Spinal cord (tissue), 10 donors: ENCODE results near the gene TAF5. TPM values are rescaled to one million over a fixed set of nuclear protein-coding genes. Genes with fewer than 3 reads are reported as not detected.
"Not testable (repeated sequence)": the region's sequence is repeated elsewhere in the genome, so short reads cannot be mapped to it uniquely, and the experiment has no call there.

ENCODE experiments used
- DNase-seq, 6 donors: peaks; one replicate each; pipeline versions ENCODE4 v3.0.0 to v3.0.0-alpha.2; 2013 to 2015; ENCODE audit warnings: low spot score in 6 of 6, low read depth in 4 of 6
- H3K27ac ChIP-seq: one replicate; pipeline ENCODE4 v1.5.1; 2013; ENCODE audit warnings: low read depth, low read length, control low read depth
- H3K27me3 ChIP-seq: one replicate; pipeline ENCODE4 v1.6.1; 2013; ENCODE audit warnings: low read length; ENCODE audit not compliant: control insufficient read depth, insufficient read depth
- H3K36me3 ChIP-seq: one replicate; pipeline ENCODE4 v1.6.1; 2013; ENCODE audit warnings: low read length; ENCODE audit not compliant: control insufficient read depth, insufficient read depth
- H3K4me1 ChIP-seq: one replicate; pipeline ENCODE4 v1.6.1; 2013; ENCODE audit warnings: low read length; ENCODE audit not compliant: control insufficient read depth, insufficient read depth
- H3K4me3 ChIP-seq: one replicate; pipeline ENCODE4 v1.5.1; 2013; ENCODE audit warnings: low read depth, low read length, control low read depth
- H3K9me3 ChIP-seq: one replicate; pipeline ENCODE4 v1.6.1; 2013; ENCODE audit warnings: low read length; ENCODE audit not compliant: control insufficient read depth, insufficient read depth
- whole genome bisulfite sequencing: methylation state at CpG from one replicate; pipeline ENCODE4 v1.1.5; 2013; ENCODE audit warnings: missing lambda C conversion rate; ENCODE audit not compliant: insufficient coverage; 5-methylcytosine and 5-hydroxymethylcytosine counted together
- polyA plus RNA-seq, 2 donors: library from polyadenylated mRNA; unstranded; fragments of 120-200 nt; gene quantifications; one replicate each; pipeline ENCODE4 v1.2.1, GENCODE V29; 2013; ENCODE audit not compliant: insufficient read length in 2 of 2
- total RNA-seq, 2 donors: library from RNA; depleted of rRNA in 1 of 2; stranded (reverse); fragments of 120-200 nt in 1 of 2; fragments of >200 nt in 1 of 2; gene quantifications; one replicate each; pipeline versions ENCODE4 v1.2.3 to v1.2.4, GENCODE V29; 2013 to 2014
- donor health status: healthy.

TAF5 gene
- total and polyA plus RNA-seq, 4 donors: 6.0 to 7.3 (median 6.5) TPM

DNA sequence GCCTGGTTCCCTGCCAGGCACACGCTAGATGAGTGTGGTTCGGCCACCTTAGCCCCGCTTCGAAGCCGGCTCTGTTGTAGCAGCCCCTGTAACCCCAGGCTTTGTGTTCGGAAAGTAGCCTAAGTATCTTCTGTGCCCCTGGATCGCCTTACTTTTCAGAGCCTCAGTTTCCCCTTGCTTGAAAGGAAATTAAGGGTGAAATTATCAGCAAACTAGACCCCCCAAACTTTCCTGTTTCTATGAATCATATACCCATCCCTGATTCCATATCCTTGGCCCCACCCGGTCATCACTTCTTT, 29.0 kb downstream of the TAF5 start:
- H3K27me3 ChIP-seq: no peaks in the 10 kb centered on the region
- H3K9me3 ChIP-seq: no peaks in the 10 kb centered on the region
- peaks cover 41% of the 10 kb centered on the region for H3K36me3 ChIP-seq
- DNase-seq: no peak
- H3K4me1 ChIP-seq: peaks cover 18% of the 10 kb centered on the region
- H3K4me3 ChIP-seq: peak overlapping the region; percentile 96
- WGBS: 0% methylated on average over 7 of the region's 8 CpGs
- H3K27ac ChIP-seq: peak overlapping the region; percentile 35

GRCh38 chr10:103397191-103397825, 29.5 kb downstream of the TAF5 start:
- peaks cover 44% of the 10 kb centered on the region for H3K36me3 ChIP-seq
- no peaks in the 10 kb centered on the region for H3K9me3 ChIP-seq
- DNase-seq: no peak
- peaks cover 18% of the 10 kb centered on the region for H3K4me1 ChIP-seq
- no peaks in the 10 kb centered on the region for H3K27me3 ChIP-seq
- no peak overlapping the region for H3K27ac ChIP-seq
- peak overlapping the region; percentile 96 for H3K4me3 ChIP-seq
- WGBS: 67% methylated on average over 14 of the region's 19 CpGs

DNA sequence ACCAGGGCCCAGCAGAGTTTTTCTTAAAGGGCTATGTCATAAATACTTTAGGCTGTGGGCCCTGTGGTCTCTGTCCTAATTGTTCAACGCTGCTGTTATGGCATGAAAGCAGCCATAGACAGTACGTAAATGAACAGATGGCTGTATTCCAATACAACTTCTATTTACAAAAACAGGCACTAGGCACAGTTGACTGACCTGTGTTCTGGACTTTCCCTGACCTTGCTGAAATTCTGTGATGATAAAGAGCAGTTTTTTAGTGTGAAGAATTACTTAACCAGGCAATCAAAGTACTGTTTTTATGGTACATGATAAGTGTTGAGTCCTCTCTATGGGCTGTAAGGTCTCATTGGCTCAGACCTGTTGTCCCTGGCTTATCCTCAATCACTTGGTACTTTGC, 45.8 kb downstream of the TAF5 start:
- WGBS: no CpG with 5 or more reads among the region's 2 CpGs
- Histone ChIP-seq H3K4me1 (no peaks in the 10 kb centered on the region), H3K4me3 (no peak overlapping the region), H3K27ac (no peak overlapping the region), H3K27me3 (no peaks in the 10 kb centered on the region), H3K36me3 (peaks cover 78% of the 10 kb centered on the region), H3K9me3 (no peaks in the 10 kb centered on the region)
- no peak for DNase-seq

DNA sequence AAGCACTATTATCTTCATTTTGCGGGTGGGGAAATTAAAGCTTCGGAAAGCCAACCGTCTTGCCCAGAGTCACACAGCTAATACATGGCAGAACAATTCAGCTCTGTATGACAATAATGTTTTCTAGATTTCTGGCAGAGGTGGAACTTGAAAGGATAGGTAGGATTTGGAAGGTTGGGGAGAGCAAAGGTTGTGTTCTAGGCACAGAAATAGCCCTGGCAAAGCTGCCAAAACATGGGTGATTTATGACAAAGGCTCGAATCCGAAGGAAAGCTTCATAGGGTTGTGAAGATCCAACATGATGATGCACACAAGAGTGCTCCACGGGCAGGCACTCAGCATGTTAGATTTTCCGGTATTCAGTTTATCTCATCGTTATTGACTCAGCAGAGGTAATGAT, 47.8 kb downstream of the TAF5 start:
- Histone ChIP-seq H3K4me3 (no peak overlapping the region), H3K9me3 (no peaks in the 10 kb centered on the region), H3K4me1 (no peaks in the 10 kb centered on the region), H3K36me3 (peaks cover 85% of the 10 kb centered on the region), H3K27me3 (no peaks in the 10 kb centered on the region), H3K27ac (no peak overlapping the region)
- DNase-seq: no peak
- WGBS: 87% methylated on average over 6 of the region's 8 CpGs

- peak; percentile 9 to 89 (median 49) for DNase-seq
- no peak overlapping the region for H3K27ac ChIP-seq
These were observed 48.8 kb downstream of the TAF5 start for GRCh38 chr10:103416436-103417147.

GRCh38 chr10:103417148-103417469, 49.3 kb downstream of the TAF5 start:
- H3K36me3 ChIP-seq: peaks cover 87% of the 10 kb centered on the region
- H3K4me3 ChIP-seq, H3K27ac ChIP-seq, H3K27me3 ChIP-seq, H3K9me3 ChIP-seq, DNase-seq, H3K4me1 ChIP-seq: not testable (repeated sequence)
- no CpG with 5 or more reads among the region's 5 CpGs for WGBS

More at GRCh38 chr10:103416436-103417147, 48.8 kb downstream of the TAF5 start:
- Histone ChIP-seq H3K27me3 (no peaks in the 10 kb centered on the region), H3K36me3 (peaks cover 88% of the 10 kb centered on the region), H3K9me3 (no peaks in the 10 kb centered on the region), H3K4me3 (no peak overlapping the region), H3K4me1 (no peaks in the 10 kb centered on the region)
- 81% methylated on average over 5 of the region's 8 CpGs for whole genome bisulfite sequencing

DNA sequence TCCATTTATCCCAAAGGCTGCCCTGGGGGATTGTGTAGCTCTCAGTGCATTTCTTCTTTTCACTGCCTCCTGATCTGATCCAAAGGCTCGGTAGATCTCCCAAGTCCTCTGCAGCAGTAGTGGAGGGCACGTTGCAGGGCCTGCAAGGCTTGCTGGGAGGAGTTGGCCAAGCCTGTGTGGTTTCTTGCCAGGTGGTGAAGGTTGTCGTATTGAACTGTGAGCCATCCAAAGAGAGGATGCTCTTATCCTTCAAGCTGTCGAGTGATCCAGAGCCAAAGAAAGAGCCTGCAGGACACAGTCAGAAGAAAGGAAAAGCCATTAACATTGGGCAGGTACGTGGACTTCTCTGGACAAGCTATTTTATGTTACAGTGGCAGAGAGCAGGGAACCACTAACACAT, 49.8 kb downstream of the TAF5 start:
- Histone ChIP-seq H3K4me3 (no peak overlapping the region), H3K36me3 (peaks cover 86% of the 10 kb centered on the region), H3K4me1 (no peaks in the 10 kb centered on the region), H3K27me3 (no peaks in the 10 kb centered on the region), H3K27ac (no peak overlapping the region), H3K9me3 (no peaks in the 10 kb centered on the region)
- no peak for DNase-seq
- WGBS: 88% methylated on average over 4 of the region's 5 CpGs

DNA sequence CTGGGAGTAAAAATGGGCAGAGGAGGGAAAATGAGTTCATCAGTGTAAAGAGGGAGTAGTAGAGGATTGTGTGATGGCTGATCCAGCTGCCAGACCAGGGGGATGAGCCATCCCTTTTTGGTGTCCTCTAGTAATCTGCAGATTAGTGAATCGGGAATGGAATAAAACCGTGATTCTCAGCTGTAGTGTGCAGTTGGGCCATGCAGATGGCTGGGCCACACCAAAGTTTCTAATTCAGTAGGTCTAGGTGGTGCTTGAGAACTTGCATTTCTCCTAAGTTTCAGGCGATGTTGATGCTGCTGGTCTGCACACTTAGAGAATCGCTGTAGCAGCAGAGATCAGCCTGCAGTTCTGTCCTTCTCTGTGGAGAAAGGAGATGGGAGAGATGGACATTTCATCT, 51.3 kb downstream of the TAF5 start:
- no peak for DNase-seq
- H3K27me3 ChIP-seq: no peaks in the 10 kb centered on the region
- H3K4me3 ChIP-seq: no peak overlapping the region
- peaks cover 83% of the 10 kb centered on the region for H3K36me3 ChIP-seq
- H3K27ac ChIP-seq: no peak overlapping the region
- WGBS: 100% methylated on average over 4 of the region's 4 CpGs
- H3K9me3 ChIP-seq: no peaks in the 10 kb centered on the region
- H3K4me1 ChIP-seq: no peaks in the 10 kb centered on the region

DNA sequence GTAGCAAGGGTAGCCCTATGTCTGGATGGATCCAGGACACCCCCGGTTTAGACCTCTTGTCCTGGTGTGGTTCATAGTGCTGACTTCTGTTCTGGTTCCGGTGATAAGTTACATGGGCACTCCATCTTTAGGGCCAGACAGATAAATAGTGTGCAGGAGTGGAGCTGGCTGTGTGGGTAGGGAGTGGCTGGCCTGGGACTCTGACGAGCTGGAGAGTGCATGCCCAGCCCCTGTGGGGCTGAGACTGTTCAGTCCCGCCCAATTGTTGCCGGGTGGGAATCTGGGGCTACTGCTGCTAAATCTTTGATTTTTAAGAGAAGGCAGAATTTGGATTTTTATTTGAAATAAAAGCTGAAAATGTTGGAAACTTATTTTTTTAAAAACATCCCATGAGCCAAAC, 56.0 kb downstream of the TAF5 start:
- DNase-seq: no peak
- no peaks in the 10 kb centered on the region for H3K9me3 ChIP-seq
- H3K4me3 ChIP-seq: no peak overlapping the region
- H3K27ac ChIP-seq: no peak overlapping the region
- 80% methylated on average over 4 of the region's 5 CpGs for WGBS
- no peaks in the 10 kb centered on the region for H3K27me3 ChIP-seq
- peaks cover 71% of the 10 kb centered on the region for H3K36me3 ChIP-seq
- H3K4me1 ChIP-seq: no peaks in the 10 kb centered on the region

DNA sequence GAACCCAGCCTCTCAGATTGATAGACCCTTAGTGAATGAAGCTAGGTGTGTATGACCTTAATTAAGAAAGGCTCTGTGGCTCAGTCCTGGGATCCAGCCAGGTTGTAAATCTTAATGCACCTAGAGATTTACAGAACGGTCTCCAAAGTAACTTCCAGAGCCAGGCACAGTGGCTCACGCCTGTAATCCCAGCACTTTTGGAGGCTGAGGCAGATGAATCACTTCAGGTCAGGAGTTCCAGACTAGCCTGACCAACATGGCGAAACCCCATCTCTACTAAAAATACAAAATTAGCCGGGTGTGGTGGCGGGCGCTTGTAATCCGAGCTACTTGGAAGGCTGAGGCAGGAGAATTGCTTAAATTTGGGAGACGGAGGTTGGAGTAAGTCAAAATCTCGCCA, 60.1 kb downstream of the TAF5 start:
- no peak overlapping the region for H3K4me3 ChIP-seq
- WGBS: 84% methylated on average over 2 of the region's 9 CpGs
- no peak for DNase-seq
- H3K9me3 ChIP-seq: no peaks in the 10 kb centered on the region
- H3K36me3 ChIP-seq: peaks cover 50% of the 10 kb centered on the region
- H3K27ac ChIP-seq: no peak overlapping the region
- no peaks in the 10 kb centered on the region for H3K27me3 ChIP-seq
- H3K4me1 ChIP-seq: no peaks in the 10 kb centered on the region
